ENCODE data around the gene APCDD1L.

The APCDD1L gene

GRCh38 chr20:58475466-58475865 is 39.7 kb downstream of the APCDD1L start:
- no peak for TF ChIP-seq EGR1 (IDR thresholded peaks at IDR 0.05)
- no peak for TF ChIP-seq CEBPB (IDR thresholded peaks at IDR 0.05)
- TF ChIP-seq TCF12 (IDR thresholded peaks at IDR 0.05; ENCODE audit: low read depth) = no peak
- no peak for TF ChIP-seq REST (IDR thresholded peaks at IDR 0.05; ENCODE audit: low read depth)
- no peak for TF ChIP-seq MAX (IDR thresholded peaks at IDR 0.05)
- TF ChIP-seq CREB1 (IDR thresholded peaks at IDR 0.05; ENCODE audit: low read depth) = no peak
- no peak for TF ChIP-seq USF1 (IDR thresholded peaks at IDR 0.05)
- no peak for TF ChIP-seq FOXM1 (IDR thresholded peaks at IDR 0.05; ENCODE audit: borderline replicate concordance, low read depth)
- no peak for TF ChIP-seq YY1 (IDR thresholded peaks at IDR 0.05; ENCODE audit: low read depth)
- TF ChIP-seq TEAD4 (IDR thresholded peaks at IDR 0.05) = no peak
- TF ChIP-seq ZBTB7A (IDR thresholded peaks at IDR 0.05; ENCODE audit: low read depth) = no peak
- TF ChIP-seq RAD21 (IDR thresholded peaks at IDR 0.05; ENCODE audit: low read depth) = no peak
- TF ChIP-seq NFIC (IDR thresholded peaks at IDR 0.05) = no peak
- TF ChIP-seq TAF1 (IDR thresholded peaks at IDR 0.05; ENCODE audit: low read depth) = no peak
- no peak for TF ChIP-seq EP300 (IDR thresholded peaks at IDR 0.05; ENCODE audit: borderline replicate concordance)

- TF ChIP-seq USF1 (IDR thresholded peaks at IDR 0.05) (no peak), TAF1 (IDR thresholded peaks at IDR 0.05; ENCODE audit: low read depth) (no peak), FOXM1 (IDR thresholded peaks at IDR 0.05; ENCODE audit: borderline replicate concordance, low read depth) (no peak), EGR1 (IDR thresholded peaks at IDR 0.05) (no peak), CEBPB (IDR thresholded peaks at IDR 0.05) (no peak), TEAD4 (IDR thresholded peaks at IDR 0.05) (no peak), ZBTB7A (IDR thresholded peaks at IDR 0.05; ENCODE audit: low read depth) (no peak), TCF12 (IDR thresholded peaks at IDR 0.05; ENCODE audit: low read depth) (no peak), CREB1 (IDR thresholded peaks at IDR 0.05; ENCODE audit: low read depth) (no peak), MAX (IDR thresholded peaks at IDR 0.05) (no peak), YY1 (IDR thresholded peaks at IDR 0.05; ENCODE audit: low read depth) (no peak), EP300 (IDR thresholded peaks at IDR 0.05; ENCODE audit: borderline replicate concordance) (no peak), REST (IDR thresholded peaks at IDR 0.05; ENCODE audit: low read depth) (no peak), NFIC (IDR thresholded peaks at IDR 0.05) (no peak)
These were observed 41.5 kb downstream of the APCDD1L start for GRCh38 chr20:58473453-58474425.

- TF ChIP-seq MAX (IDR thresholded peaks at IDR 0.05) = no peak
- no peak for TF ChIP-seq YY1 (IDR thresholded peaks at IDR 0.05; ENCODE audit: low read depth)
- TF ChIP-seq TCF12 (IDR thresholded peaks at IDR 0.05; ENCODE audit: low read depth) = no peak
- TF ChIP-seq TAF1 (IDR thresholded peaks at IDR 0.05; ENCODE audit: low read depth) = no peak
- no peak for TF ChIP-seq TEAD4 (IDR thresholded peaks at IDR 0.05)
- no peak for TF ChIP-seq EGR1 (IDR thresholded peaks at IDR 0.05)
- TF ChIP-seq RAD21 (IDR thresholded peaks at IDR 0.05; ENCODE audit: low read depth) = no peak
- TF ChIP-seq ZBTB7A (IDR thresholded peaks at IDR 0.05; ENCODE audit: low read depth) = no peak
- TF ChIP-seq USF1 (IDR thresholded peaks at IDR 0.05) = no peak
- no peak for TF ChIP-seq REST (IDR thresholded peaks at IDR 0.05; ENCODE audit: low read depth)
- no peak for TF ChIP-seq NFIC (IDR thresholded peaks at IDR 0.05)
- TF ChIP-seq FOXM1 (IDR thresholded peaks at IDR 0.05; ENCODE audit: borderline replicate concordance, low read depth) = no peak
- TF ChIP-seq CEBPB (IDR thresholded peaks at IDR 0.05) = no peak
- TF ChIP-seq EP300 (IDR thresholded peaks at IDR 0.05; ENCODE audit: borderline replicate concordance) = no peak
- TF ChIP-seq CREB1 (IDR thresholded peaks at IDR 0.05; ENCODE audit: low read depth) = no peak
These were observed 42.8 kb downstream of the APCDD1L start for GRCh38 chr20:58472273-58473018.

Measured in Ishikawa (cell line).